ENCODE measurements around the gene PRSS1.

The PRSS1 gene

GRCh38 chr7:142796501-142797390 lies 47.5 kb downstream of the PRSS1 start:
- DNase-seq, result no peak

DNA sequence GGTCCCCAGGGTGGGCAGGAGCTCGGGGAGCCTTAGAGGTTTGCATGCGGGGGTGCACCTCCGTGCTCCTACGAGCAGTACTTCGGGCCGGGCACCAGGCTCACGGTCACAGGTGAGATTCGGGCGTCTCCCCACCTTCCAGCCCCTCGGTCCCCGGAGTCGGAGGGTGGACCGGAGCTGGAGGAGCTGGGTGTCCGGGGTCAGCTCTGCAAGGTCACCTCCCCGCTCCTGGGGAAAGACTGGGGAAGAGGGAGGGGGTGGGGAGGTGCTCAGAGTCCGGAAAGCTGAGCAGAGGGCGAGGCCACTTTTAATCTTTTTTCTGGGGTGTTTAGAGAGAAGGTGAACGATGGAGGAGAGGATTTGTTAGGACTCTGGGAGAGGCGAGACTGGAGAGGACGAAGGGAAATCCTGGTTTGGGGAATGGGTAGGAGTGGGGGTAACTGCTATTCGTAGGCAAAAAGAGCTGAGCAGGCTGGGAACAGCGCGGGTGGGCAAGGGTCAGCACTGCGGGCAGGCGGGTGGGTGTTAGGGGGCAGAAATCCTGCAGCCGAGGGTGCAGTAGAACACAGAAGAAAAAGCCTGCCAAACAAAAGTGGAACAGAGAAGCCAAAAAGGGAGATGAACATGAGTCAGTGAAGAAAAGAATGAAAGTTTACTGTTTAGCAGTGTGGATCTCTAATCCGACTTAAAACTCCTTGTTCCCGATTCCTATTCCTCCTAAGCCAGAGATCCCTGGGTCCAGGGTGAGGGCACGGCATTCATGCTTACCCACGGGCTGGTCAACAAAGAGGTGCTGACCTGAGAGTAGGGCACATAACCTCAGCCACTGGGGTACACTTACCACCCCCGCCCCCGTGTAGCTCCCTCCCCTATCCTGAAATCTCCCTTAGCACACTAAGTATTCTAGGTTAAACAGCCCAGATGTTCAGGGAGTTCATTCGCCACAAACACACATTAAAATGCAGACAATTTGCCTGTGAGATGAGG lies 48.4 kb downstream of the PRSS1 start:
- DNase-seq, result no peak

DNA sequence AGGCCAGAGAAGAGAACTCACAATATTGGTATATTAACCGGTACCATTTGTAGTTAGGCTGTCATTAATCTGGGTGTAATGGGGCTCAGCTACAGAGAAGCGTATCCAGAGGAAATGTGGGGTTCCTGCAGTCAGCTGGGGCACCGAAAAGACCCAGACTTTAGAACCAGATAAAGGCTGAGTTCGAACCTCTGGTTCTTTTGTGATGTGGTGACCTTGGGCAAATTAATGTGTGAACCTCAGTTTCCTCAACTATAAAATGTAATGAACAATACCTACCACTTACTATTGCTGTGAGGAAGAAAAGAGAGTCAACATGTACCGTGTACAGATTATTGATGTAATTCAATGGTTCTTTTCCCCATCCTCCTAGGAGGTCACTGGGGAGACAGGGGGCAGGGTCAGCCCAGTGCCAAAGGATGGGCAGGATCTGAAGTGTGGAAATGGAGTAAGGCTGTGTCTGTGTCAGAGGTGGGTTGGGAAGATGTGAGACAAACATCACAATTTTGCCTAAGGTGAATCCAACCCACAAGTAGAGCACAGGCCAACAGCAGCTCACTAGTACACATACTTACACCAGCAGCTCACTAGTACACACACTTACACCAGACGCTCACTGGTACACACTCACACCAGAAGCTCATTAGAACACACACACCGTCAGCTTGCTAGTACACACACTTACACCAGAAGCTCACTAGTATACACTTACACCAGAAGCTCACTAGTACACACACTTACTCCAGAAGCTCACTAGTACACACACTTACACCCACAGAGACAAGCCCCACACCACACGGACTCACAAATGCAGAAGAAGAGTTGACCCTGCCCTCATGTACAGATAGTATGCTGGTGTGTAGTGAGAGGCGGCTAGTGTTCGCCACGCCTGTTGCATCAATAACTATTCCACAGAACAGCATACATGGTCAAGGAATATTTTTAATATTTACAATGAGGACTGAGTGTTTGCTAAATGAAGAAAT lies 49.5 kb downstream of the PRSS1 start:
- no peak for DNase-seq

DNA sequence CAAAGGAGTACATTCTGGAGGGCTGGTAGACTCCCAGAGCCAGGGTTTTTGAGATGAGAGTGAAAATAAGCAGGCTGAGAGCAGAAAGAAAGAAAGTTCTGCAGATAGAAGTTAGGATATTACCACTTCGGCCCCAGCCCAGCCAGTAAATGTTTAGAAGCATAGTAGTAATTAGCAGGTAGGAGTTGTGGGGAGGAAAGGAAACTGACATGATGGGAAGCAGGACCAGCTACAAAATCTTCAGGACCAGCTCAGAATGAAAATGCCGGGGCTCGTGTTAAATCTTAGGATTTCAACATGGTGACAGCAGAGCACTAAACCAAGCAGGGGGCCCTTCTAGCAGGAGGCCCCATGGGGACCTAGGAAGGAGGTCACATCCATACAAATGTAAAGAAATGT lies 50.2 kb downstream of the PRSS1 start:
- no peak for DNase-seq

DNA sequence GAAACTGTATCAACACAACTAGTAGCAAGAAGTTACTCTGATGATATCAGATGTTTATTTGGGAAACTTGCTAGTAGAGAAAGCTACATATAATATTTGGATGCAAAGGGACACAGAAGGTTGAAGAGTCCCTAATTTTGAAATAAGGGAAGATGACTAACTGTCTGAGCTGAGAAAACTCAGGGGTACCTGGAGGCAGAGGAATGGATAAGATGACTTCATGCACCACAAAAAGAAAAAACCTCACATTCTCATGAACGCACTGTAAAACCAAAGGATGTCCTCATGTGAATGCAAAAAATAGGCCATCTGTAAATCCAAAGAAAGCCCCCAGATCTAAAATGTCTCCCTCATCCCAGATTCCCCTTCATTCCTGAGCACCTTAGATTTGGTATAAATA lies 50.8 kb downstream of the PRSS1 start:
- DNase-seq, result no peak

DNA sequence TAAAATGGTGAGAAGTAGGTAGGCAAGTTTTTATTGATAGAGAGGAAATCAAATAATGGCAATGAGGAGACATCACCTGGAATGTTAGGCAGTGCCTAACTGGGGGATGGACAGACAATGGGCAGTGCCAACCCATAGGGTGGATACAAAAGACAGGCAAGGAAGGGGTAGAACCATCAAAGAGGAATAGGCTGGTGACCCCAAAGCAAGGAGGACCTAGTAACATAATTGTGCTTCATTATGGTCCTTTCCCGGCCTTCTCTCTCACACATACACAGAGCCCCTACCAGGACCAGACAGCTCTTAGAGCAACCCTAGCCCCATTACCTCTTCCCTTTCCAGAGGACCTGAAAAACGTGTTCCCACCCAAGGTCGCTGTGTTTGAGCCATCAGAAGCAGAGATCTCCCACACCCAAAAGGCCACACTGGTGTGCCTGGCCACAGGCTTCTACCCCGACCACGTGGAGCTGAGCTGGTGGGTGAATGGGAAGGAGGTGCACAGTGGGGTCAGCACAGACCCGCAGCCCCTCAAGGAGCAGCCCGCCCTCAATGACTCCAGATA lies 51.5 kb downstream of the PRSS1 start:
- DNase-seq, result no peak

GRCh38 chr7:142801601-142802295 lies 52.5 kb downstream of the PRSS1 start:
- no peak for DNase-seq

- no peak for DNase-seq
Observed at GRCh38 chr7:142802301-142802700, 53.0 kb downstream of the PRSS1 start.

Measured in NCI-H2029 (cell line).